ENCODE data around the gene FHAD1. TPM values are rescaled to one million over a fixed set of nuclear protein-coding genes. Genes with fewer than 3 reads are reported as not detected.
A peak's percentile ranks its signal among the peaks of the same experiment; 100 is the strongest.

Gene FHAD1
- polyA plus RNA-seq, 1 of the 3 experiments (the other 2 are of a cell fraction): 0.48 TPM

- Histone ChIP-seq H3K4me1 (ENCODE audit: control insufficient read depth in 1 of 2, insufficient read depth in 2 of 2, low read depth in 1 of 2, low read length in 1 of 2) (peaks cover 0 to 14% of the 10 kb centered on the region in 2 experiments; a peak in 1 of 4 replicates), H3K9ac (no peak overlapping the region), H3K36me3 (replicated peaks in 1 of 2; ENCODE audit: control insufficient read depth in 1 of 2, insufficient read depth in 2 of 2, low read length in 1 of 2) (no peaks in the 10 kb centered on the region), H3K79me2 (ENCODE audit: insufficient read depth) (no peaks in the 10 kb centered on the region), H3F3A (replicated peaks; ENCODE audit: insufficient read depth) (no peaks in the 10 kb centered on the region), H3K27ac (ENCODE audit: low read depth in 2 of 2, low read length in 1 of 2) (no peak overlapping the region), H3K4me3 (ENCODE audit: low read depth in 2 of 2, low read length in 1 of 2) (no peak overlapping the region), H4K20me1 (ENCODE audit: insufficient read depth) (no peaks in the 10 kb centered on the region), H3K4me2 (no peak overlapping the region), H3K9me3 (no peaks in the 10 kb centered on the region), H2AFZ (ENCODE audit: low read depth) (no peak overlapping the region), H3K27me3 (ENCODE audit: insufficient read depth) (no peaks in the 10 kb centered on the region), H3K9me2 (no peaks in the 10 kb centered on the region)
- TF ChIP-seq IRF3 (IDR thresholded peaks at IDR 0.05; ENCODE audit: low read depth, low read length) (no peak), RAD21 (IDR thresholded peaks at IDR 0.05; ENCODE audit: low read length) (no peak), GABPA (IDR thresholded peaks at IDR 0.05; ENCODE audit: low read depth) (no peak)
- TF ChIP-seq, protein P1, sequence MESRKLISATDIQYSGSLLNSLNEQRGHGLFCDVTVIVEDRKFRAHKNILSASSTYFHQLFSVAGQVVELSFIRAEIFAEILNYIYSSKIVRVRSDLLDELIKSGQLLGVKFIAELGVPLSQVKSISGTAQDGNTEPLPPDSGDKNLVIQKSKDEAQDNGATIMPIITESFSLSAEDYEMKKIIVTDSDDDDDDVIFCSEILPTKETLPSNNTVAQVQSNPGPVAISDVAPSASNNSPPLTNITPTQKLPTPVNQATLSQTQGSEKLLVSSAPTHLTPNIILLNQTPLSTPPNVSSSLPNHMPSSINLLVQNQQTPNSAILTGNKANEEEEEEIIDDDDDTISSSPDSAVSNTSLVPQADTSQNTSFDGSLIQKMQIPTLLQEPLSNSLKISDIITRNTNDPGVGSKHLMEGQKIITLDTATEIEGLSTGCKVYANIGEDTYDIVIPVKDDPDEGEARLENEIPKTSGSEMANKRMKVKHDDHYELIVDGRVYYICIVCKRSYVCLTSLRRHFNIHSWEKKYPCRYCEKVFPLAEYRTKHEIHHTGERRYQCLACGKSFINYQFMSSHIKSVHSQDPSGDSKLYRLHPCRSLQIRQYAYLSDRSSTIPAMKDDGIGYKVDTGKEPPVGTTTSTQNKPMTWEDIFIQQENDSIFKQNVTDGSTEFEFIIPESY (IDR thresholded peaks at IDR 0.05; ENCODE audit: borderline replicate concordance, low read depth): no peak
- WGBS (ENCODE audit: low lambda C conversion rate): 65% methylated on average over 9 of the region's 9 CpGs
- no peak for DNase-seq
- POLR2A ChIA-PET: no interaction called here
- CTCF ChIA-PET: interaction anchor here (0.6 to 2.0 kb wide), 7 partner anchors 15 to 240 kb away, joined by 3 to 7 read pairs (median 4); partner anchors contain the start of genes DNAJC16 and TMEM51
Measured at GRCh38 chr1:15287035-15287979, 40.3 kb downstream of the FHAD1 start.

DNA sequence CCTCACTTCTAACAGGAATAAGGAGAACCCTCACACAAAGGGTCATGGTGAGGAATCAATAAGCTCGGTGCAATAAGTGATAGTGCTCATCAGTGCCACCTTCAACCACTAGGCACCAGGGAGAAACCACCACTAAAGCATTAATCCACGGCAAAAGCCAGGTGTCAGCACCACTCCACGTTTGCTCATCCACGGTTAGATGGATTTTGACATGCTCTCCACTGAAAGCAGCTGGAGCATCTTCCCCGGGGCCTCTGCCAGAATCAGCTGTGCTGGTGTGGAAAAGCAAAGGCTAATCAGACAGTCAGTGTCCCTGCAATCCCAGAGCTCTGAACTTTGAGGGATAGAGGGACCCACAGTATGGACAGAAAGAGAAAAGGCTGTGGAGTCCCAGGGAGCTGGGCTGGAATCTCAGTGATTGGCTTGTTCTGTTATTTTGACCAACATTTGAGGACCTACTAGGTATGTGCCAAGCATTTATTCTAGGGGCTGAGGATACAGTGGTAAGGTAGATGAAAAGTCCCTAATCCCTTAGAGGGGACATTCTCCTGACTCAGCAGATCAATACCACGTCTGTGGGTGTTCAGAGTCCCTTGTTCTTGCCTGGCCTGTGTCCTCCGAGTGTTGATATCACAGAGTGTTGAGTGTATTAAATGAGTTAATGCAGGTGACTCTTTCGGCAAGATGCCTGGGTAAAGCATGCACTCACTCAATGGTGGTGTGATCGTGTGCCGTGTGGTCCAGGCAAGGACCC lies 41.3 kb downstream of the FHAD1 start:
- no peak for DNase-seq
- H3K79me2 ChIP-seq (ENCODE audit: insufficient read depth): no peaks in the 10 kb centered on the region
- 78% methylated on average over 6 of the region's 10 CpGs for WGBS (ENCODE audit: low lambda C conversion rate)

More for the DNA sequence above, 41.3 kb downstream of the FHAD1 start:
- Histone ChIP-seq H3K27me3 (ENCODE audit: insufficient read depth) (no peaks in the 10 kb centered on the region), H3F3A (replicated peaks; ENCODE audit: insufficient read depth) (no peaks in the 10 kb centered on the region), H3K4me2 (no peak overlapping the region), H3K9me2 (no peaks in the 10 kb centered on the region), H3K4me3 (ENCODE audit: low read depth in 2 of 2, low read length in 1 of 2) (no peak overlapping the region), H3K36me3 (replicated peaks in 1 of 2; ENCODE audit: control insufficient read depth in 1 of 2, insufficient read depth in 2 of 2, low read length in 1 of 2) (no peaks in the 10 kb centered on the region), H3K4me1 (ENCODE audit: control insufficient read depth in 1 of 2, insufficient read depth in 2 of 2, low read depth in 1 of 2, low read length in 1 of 2) (peaks cover 0 to 7% of the 10 kb centered on the region in 2 experiments; a peak in 1 of 4 replicates), H3K27ac (ENCODE audit: low read depth in 2 of 2, low read length in 1 of 2) (no peak overlapping the region), H4K20me1 (ENCODE audit: insufficient read depth) (no peaks in the 10 kb centered on the region), H3K9me3 (no peaks in the 10 kb centered on the region), H3K9ac (no peak overlapping the region), H2AFZ (ENCODE audit: low read depth) (no peak overlapping the region)
- ChIA-PET CTCF (interaction anchor here (0.9 to 2.0 kb wide), 9 partner anchors 16 to 213 kb away, joined by 3 to 7 read pairs (median 4); partner anchors contain the start of gene TMEM51), POLR2A (no interaction called here)
- TF ChIP-seq JUND (IDR thresholded peaks at IDR 0.05) (no peak), GATA2 (CRISPR knock-in tag; IDR thresholded peaks at IDR 0.05) (no peak), MXI1 (IDR thresholded peaks at IDR 0.05; ENCODE audit: low read depth, low read length) (no peak), RAD21 (IDR thresholded peaks at IDR 0.05; ENCODE audit: low read length) (0 out of 2 replicates have a peak, but pooled peaks have one; percentile 26)

Data from SK-N-SH (cell line).